Measurements from ENCODE around the gene LCN1. TPM values are rescaled to one million over a fixed set of nuclear protein-coding genes. Genes with fewer than 3 reads are reported as not detected.

Gene LCN1
- total RNA-seq, 1 experiment from 2014 or later, result not detected

- Histone ChIP-seq H3K27me3 (ENCODE audit: insufficient read depth, low read length) (no peaks in the 10 kb centered on the region), H3K79me1 (ENCODE audit: insufficient read depth, low read depth, low read length, poor library complexity, severe bottlenecking) (peaks cover 3% of the 10 kb centered on the region), H3K9me3 (ENCODE audit: control insufficient read depth, low read depth, low read length) (no peaks in the 10 kb centered on the region), H2BK20ac (ENCODE audit: low read depth, low read length, poor library complexity, severe bottlenecking) (no peak overlapping the region), H3K4me1 (ENCODE audit: insufficient read depth, low read length) (no peaks in the 10 kb centered on the region; the same call in 1 of the 2 replicates), H3T11ph (ENCODE audit: low read length) (no peak overlapping the region), H3K14ac (ENCODE audit: insufficient read depth, low read length) (no peak overlapping the region), H3K23ac (ENCODE audit: insufficient read length, low read depth, low read length) (no peak overlapping the region), H3K23me2 (ENCODE audit: insufficient read length, low read depth, low read length, poor library complexity, severe bottlenecking) (peaks cover 6% of the 10 kb centered on the region), H4K8ac (replicated peaks; ENCODE audit: insufficient read length, low read depth, low read length) (no peak overlapping the region), H2BK12ac (ENCODE audit: insufficient read length, low read depth, low read length) (no peak overlapping the region), H3K9ac (ENCODE audit: extremely low read depth, insufficient read length, low read length) (no peak overlapping the region), H3K27ac (ENCODE audit: insufficient read length, low read depth, low read length) (no peak overlapping the region), H2BK15ac (ENCODE audit: low read depth, low read length) (no peak overlapping the region), H2AFZ (ENCODE audit: low read length) (no peak overlapping the region), H4K91ac (ENCODE audit: insufficient read length, low read depth, low read length) (no peak overlapping the region), H3K18ac (ENCODE audit: insufficient read length, low read depth, low read length) (no peak overlapping the region), H4K5ac (ENCODE audit: insufficient read length, low read depth, low read length) (no peak overlapping the region), H4K20me1 (ENCODE audit: control insufficient read depth, insufficient read depth, insufficient read length) (no peaks in the 10 kb centered on the region), H3K79me2 (ENCODE audit: insufficient read depth, low read length) (no peaks in the 10 kb centered on the region; the same call in 1 of the 2 replicates), H2AK5ac (ENCODE audit: insufficient read length, low read length) (no peak overlapping the region), H3K56ac (ENCODE audit: insufficient read length, low read depth, low read length) (no peak overlapping the region), H2BK5ac (ENCODE audit: insufficient read length, low read length) (no peak overlapping the region), H2BK120ac (ENCODE audit: low read depth, low read length, poor library complexity, severe bottlenecking) (no peak overlapping the region), H3K4me2 (ENCODE audit: insufficient read depth, insufficient read length, low read length) (no peak overlapping the region), H3K4ac (ENCODE audit: low read depth, low read length) (no peak overlapping the region)
- Mint-ChIP-seq H3K27ac (no peak overlapping the region), H3K4me3 (no peak overlapping the region), H3K4me1 (peaks cover 5 to 10% of the 10 kb centered on the region in 2 experiments; a peak in 3 of 4 replicates), H3K36me3 (ENCODE audit: insufficient read depth in 1 of 3, low read depth in 3 of 3) (peaks cover 26 to 64% (median 62%) of the 10 kb centered on the region in 3 experiments), H3K27me3 (ENCODE audit: low read depth) (no peaks in the 10 kb centered on the region), H3K9me3 (no peaks in the 10 kb centered on the region)
- no peak for DNase-seq
- TF ChIP-seq CTCF (conservative IDR thresholded peaks at IDR 0.05), result no peak
- WGBS (ENCODE audit: extremely low coverage, insufficient read length, low lambda C conversion rate), result no CpG with 5 or more reads among the region's 47 CpGs
These were observed 36.6 kb upstream of the LCN1 start for GRCh38 chr9:135484460-135485277.
